ENCODE measurements around the gene TOM1L1. TPM values are rescaled to one million over a fixed set of nuclear protein-coding genes. Genes with fewer than 3 reads are reported as not detected.

The TOM1L1 gene
- total and polyA plus RNA-seq, 8 donors: 33.8 to 59.4 (median 49.5) TPM

GRCh38 chr17:54956791-54957190 is 56.1 kb downstream of the TOM1L1 start:
- H3K27ac ChIP-seq: no peak overlapping the region
- H3K4me1 ChIP-seq: no peaks in the 10 kb centered on the region
- DNase-seq (no peak), ATAC-seq (no peak)
- H3K27me3 ChIP-seq: no peaks in the 10 kb centered on the region
- no peak for TF ChIP-seq CTCF (IDR thresholded peaks at IDR 0.05)
- intact Hi-C loops (cut with DNase I): no loop called here
- no peak overlapping the region for H3K4me3 ChIP-seq
- H3K9me3 ChIP-seq: no peaks in the 10 kb centered on the region
- H3K36me3 ChIP-seq: peaks cover 0 to 63% of the 10 kb centered on the region in 2 donors

- DNase-seq: peak in 2 of 4 donors; percentile 23 to 32
- Histone ChIP-seq H3K9me3 (no peaks in the 10 kb centered on the region), H3K27me3 (no peaks in the 10 kb centered on the region), H3K4me3 (peak overlapping the region; percentile 66 to 93), H3K27ac (peak overlapping the region; percentile 86 to 90), H3K36me3 (peaks cover 0 to 20% of the 10 kb centered on the region in 2 donors), H3K4me1 (peaks cover 12 to 22% of the 10 kb centered on the region in 2 donors)
- peak; percentile 49 for ATAC-seq
- no peak for TF ChIP-seq CTCF (IDR thresholded peaks at IDR 0.05)
- intact Hi-C loops (cut with DNase I): no loop called here
These were observed 67.1 kb downstream of the TOM1L1 start for GRCh38 chr17:54967621-54968261.

DNA sequence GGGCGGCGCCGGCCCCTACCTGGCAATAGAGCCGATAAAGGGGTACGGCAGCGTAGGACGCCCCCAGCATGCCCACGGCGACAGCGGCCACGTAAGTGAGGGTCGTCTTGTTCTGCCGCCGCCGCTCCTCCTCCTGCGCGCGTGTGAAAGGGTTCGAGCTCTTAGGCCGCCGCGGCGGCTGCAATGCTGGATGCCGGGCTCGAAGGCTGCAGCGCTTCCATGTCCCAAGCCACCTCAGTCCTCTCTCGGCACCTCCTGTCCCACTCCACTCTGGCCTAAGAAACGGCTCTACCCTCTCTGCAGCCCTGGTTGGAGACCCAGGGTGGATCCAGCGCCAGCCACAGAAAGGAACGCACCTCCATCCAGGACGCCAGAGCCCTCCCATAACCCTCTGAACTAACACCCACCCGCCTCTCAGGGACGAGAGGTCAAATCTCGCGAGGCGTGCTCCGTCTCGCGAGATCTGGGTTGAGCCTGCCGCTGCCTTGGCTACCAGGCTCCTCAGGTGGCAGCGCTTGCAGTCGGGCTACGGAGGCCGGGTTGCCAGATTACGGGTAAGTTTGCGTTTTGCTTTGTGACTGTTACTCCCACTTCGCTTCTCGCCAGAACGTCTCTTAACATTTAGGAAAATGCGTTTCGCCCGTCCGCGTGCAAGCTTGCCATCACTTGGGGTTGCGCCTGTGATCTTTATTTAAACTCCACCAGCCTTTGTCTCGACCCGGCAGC is 67.8 kb downstream of the TOM1L1 start, which contains the start of the genes COX11 and STXBP4:
TSS of gene COX11 (minus strand) at position 393 of the 726 bp plus-strand sequence. CDS start at position 385, 8 bp downstream.
TSS of gene STXBP4 (plus strand) at position 504 of the 726 bp plus-strand sequence. CDS start 17,455 bp downstream, outside the sequence.
- H3K36me3 ChIP-seq: peaks cover 0 to 13% of the 10 kb centered on the region in 2 donors
- H3K27ac ChIP-seq: peak within 1 kb of the TSS; percentile 86 to 90
- peak within 1 kb of the TSS; percentile 66 to 93 for H3K4me3 ChIP-seq
- intact Hi-C loops (cut with DNase I): no loop called here
- no peaks in the 10 kb centered on the region for H3K27me3 ChIP-seq
- TF ChIP-seq CTCF (IDR thresholded peaks at IDR 0.05): no peak
- DNase-seq: peak; percentile 95 to 99 (median 96)
- H3K9me3 ChIP-seq: no peaks in the 10 kb centered on the region
- H3K4me1 ChIP-seq: peaks cover 12 to 22% of the 10 kb centered on the region in 2 donors
- ATAC-seq: peak; percentile 96

DNA sequence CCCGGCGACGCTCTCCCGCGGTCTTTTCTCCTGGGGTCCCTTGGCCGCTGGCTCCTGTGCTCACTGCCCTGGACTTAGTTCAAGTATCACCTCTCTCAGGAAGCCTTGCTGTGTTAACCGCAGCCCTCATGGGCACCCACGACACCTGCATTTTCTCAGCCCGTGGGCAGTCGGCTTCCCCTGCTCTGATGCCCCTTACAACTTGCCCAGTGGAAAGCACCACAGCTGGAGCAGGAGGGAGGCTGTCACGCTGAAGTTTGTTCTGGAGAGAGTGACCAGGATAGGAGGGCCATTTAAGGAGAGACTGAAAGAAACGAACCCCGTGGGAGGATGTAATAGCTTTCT is 68.3 kb downstream of the TOM1L1 start:
- intact Hi-C loops (cut with DNase I): no loop called here
- H3K36me3 ChIP-seq: peaks cover 0 to 8% of the 10 kb centered on the region in 2 donors
- peak; percentile 62 for ATAC-seq
- no peaks in the 10 kb centered on the region for H3K27me3 ChIP-seq
- DNase-seq: peak in 2 of 4 donors; percentile 41 to 75
- peak overlapping the region; percentile 66 to 93 for H3K4me3 ChIP-seq
- no peaks in the 10 kb centered on the region for H3K9me3 ChIP-seq
- H3K27ac ChIP-seq: peak overlapping the region; percentile 86 to 90
- H3K4me1 ChIP-seq: peaks cover 12 to 22% of the 10 kb centered on the region in 2 donors
- TF ChIP-seq CTCF (IDR thresholded peaks at IDR 0.05): no peak

Measured in left lung (tissue), 10 donors.